ENCODE data around the gene RHEBL1. TPM values are rescaled to one million over a fixed set of nuclear protein-coding genes. Genes with fewer than 3 reads are reported as not detected.
A peak's percentile ranks its signal among the peaks of the same experiment; 100 is the strongest.
"Not testable (repeated sequence)": the region's sequence is repeated elsewhere in the genome, so short reads cannot be mapped to it uniquely, and the experiment has no call there.

Gene RHEBL1
- polyA plus RNA-seq, 4 donors: 0.61 to 1.4 (median 1.2) TPM; not detected in 1

- Histone ChIP-seq H3K36me3 (ENCODE audit: control insufficient read depth in 3 of 3, insufficient read depth in 2 of 3, low read depth in 1 of 3, low read length in 3 of 3) (no peaks in the 10 kb centered on the region), H3K4me3 (ENCODE audit: low read depth in 1 of 3, low read length in 3 of 3) (no peak overlapping the region), H3K27ac (ENCODE audit: low read depth in 1 of 3, low read length in 2 of 3) (no peak overlapping the region), H3K9me3 (ENCODE audit: control insufficient read depth in 2 of 2, insufficient read depth in 1 of 2, low read depth in 1 of 2, low read length in 1 of 2) (no peaks in the 10 kb centered on the region), H3K27me3 (ENCODE audit: control insufficient read depth in 3 of 3, insufficient read depth in 3 of 3, low read length in 3 of 3) (peaks cover 0 to 16% (median 3%) of the 10 kb centered on the region in 3 donors), H3K4me1 (ENCODE audit: control insufficient read depth in 3 of 3, insufficient read depth in 2 of 3, low read depth in 1 of 3, low read length in 2 of 3) (peaks cover 0 to 6% (median 0%) of the 10 kb centered on the region in 3 donors)
- 97 to 100% (median 99%) methylated on average over 3 of the region's 3 CpGs for WGBS, 3 donors
- no peak for FAIRE-seq
- no peak for DNase-seq
Measured at GRCh38 chr12:49084438-49084837, 14.7 kb upstream of the RHEBL1 start.

GRCh38 chr12:49079793-49080192 is 10.0 kb upstream of the RHEBL1 start:
- no peak for FAIRE-seq
- 42 to 62% (median 59%) methylated on average over 1 of the region's 1 CpG for WGBS, 3 donors
- H3K27me3 ChIP-seq (ENCODE audit: control insufficient read depth in 3 of 3, insufficient read depth in 3 of 3, low read length in 3 of 3): peaks cover 0 to 4% (median 0%) of the 10 kb centered on the region in 3 donors

GRCh38 chr12:49070971-49071370 is 1.2 kb upstream of the RHEBL1 start:
- Histone ChIP-seq H3K4me3 (ENCODE audit: low read depth in 1 of 3, low read length in 3 of 3) (no peak overlapping the region), H3K27ac (ENCODE audit: low read depth in 1 of 3, low read length in 2 of 3) (no peak overlapping the region), H3K4me1 (ENCODE audit: control insufficient read depth in 3 of 3, insufficient read depth in 2 of 3, low read depth in 1 of 3, low read length in 2 of 3) (peaks cover 0 to 13% (median 4%) of the 10 kb centered on the region in 3 donors), H3K9me3 (ENCODE audit: control insufficient read depth in 2 of 2, insufficient read depth in 1 of 2, low read depth in 1 of 2, low read length in 1 of 2) (no peaks in the 10 kb centered on the region), H3K27me3 (ENCODE audit: control insufficient read depth in 3 of 3, insufficient read depth in 3 of 3, low read length in 3 of 3) (peaks cover 0 to 6% (median 0%) of the 10 kb centered on the region in 3 donors), H3K36me3 (ENCODE audit: control insufficient read depth in 3 of 3, insufficient read depth in 2 of 3, low read depth in 1 of 3, low read length in 3 of 3) (no peaks in the 10 kb centered on the region)
- no peak for FAIRE-seq
- WGBS, 3 donors: 93 to 94% (median 93%) methylated on average over 11 of the region's 11 CpGs
- DNase-seq: no peak

More at GRCh38 chr12:49079793-49080192, 10.0 kb upstream of the RHEBL1 start:
- no peaks in the 10 kb centered on the region for H3K36me3 ChIP-seq (ENCODE audit: control insufficient read depth in 3 of 3, insufficient read depth in 2 of 3, low read depth in 1 of 3, low read length in 3 of 3)
- H3K4me1 ChIP-seq (ENCODE audit: control insufficient read depth in 3 of 3, insufficient read depth in 2 of 3, low read depth in 1 of 3, low read length in 2 of 3): no peaks in the 10 kb centered on the region
- no peaks in the 10 kb centered on the region for H3K9me3 ChIP-seq (ENCODE audit: control insufficient read depth in 2 of 2, insufficient read depth in 1 of 2, low read depth in 1 of 2, low read length in 1 of 2)
- no peak for DNase-seq
- no peak overlapping the region for H3K4me3 ChIP-seq (ENCODE audit: low read depth in 1 of 3, low read length in 3 of 3)
- H3K27ac ChIP-seq (ENCODE audit: low read depth in 1 of 3, low read length in 2 of 3): no peak overlapping the region

- no peak for FAIRE-seq
- peak overlapping the region; percentile 43 to 85 (median 66) for H3K4me3 ChIP-seq (ENCODE audit: low read depth in 1 of 3, low read length in 3 of 3)
- H3K9me3 ChIP-seq (ENCODE audit: control insufficient read depth in 2 of 2, insufficient read depth in 1 of 2, low read depth in 1 of 2, low read length in 1 of 2): no peaks in the 10 kb centered on the region
- no peaks in the 10 kb centered on the region for H3K36me3 ChIP-seq (ENCODE audit: control insufficient read depth in 3 of 3, insufficient read depth in 2 of 3, low read depth in 1 of 3, low read length in 3 of 3)
- H3K27ac ChIP-seq (ENCODE audit: low read depth in 1 of 3, low read length in 2 of 3): peak overlapping the region in 2 of 3 donors; percentile 76 to 84
- peaks cover 0 to 13% (median 4%) of the 10 kb centered on the region in 3 donors for H3K4me1 ChIP-seq (ENCODE audit: control insufficient read depth in 3 of 3, insufficient read depth in 2 of 3, low read depth in 1 of 3, low read length in 2 of 3)
- WGBS, 3 donors: 14 to 23% (median 22%) methylated on average over 21 of the region's 21 CpGs
- H3K27me3 ChIP-seq (ENCODE audit: control insufficient read depth in 3 of 3, insufficient read depth in 3 of 3, low read length in 3 of 3): peaks cover 0 to 6% (median 0%) of the 10 kb centered on the region in 3 donors
- no peak for DNase-seq
Measured at GRCh38 chr12:49068879-49069506, 786 bp downstream of the RHEBL1 start.

GRCh38 chr12:49066120-49066519 is 3.7 kb downstream of the RHEBL1 start:
- Histone ChIP-seq H3K4me3 (ENCODE audit: low read depth in 1 of 3, low read length in 3 of 3) (no peak overlapping the region), H3K27ac (ENCODE audit: low read depth in 1 of 3, low read length in 2 of 3) (no peak overlapping the region), H3K27me3 (ENCODE audit: control insufficient read depth in 3 of 3, insufficient read depth in 3 of 3, low read length in 3 of 3) (peaks cover 0 to 6% (median 0%) of the 10 kb centered on the region in 3 donors), H3K36me3 (ENCODE audit: control insufficient read depth in 3 of 3, insufficient read depth in 2 of 3, low read depth in 1 of 3, low read length in 3 of 3) (no peaks in the 10 kb centered on the region), H3K4me1 (ENCODE audit: control insufficient read depth in 3 of 3, insufficient read depth in 2 of 3, low read depth in 1 of 3, low read length in 2 of 3) (peaks cover 0 to 13% (median 4%) of the 10 kb centered on the region in 3 donors), H3K9me3 (ENCODE audit: control insufficient read depth in 2 of 2, insufficient read depth in 1 of 2, low read depth in 1 of 2, low read length in 1 of 2) (no peaks in the 10 kb centered on the region)
- DNase-seq: no peak
- WGBS, 3 donors: 80 to 85% (median 82%) methylated on average over 4 of the region's 4 CpGs
- FAIRE-seq: no peak

- Histone ChIP-seq H3K9me3 (ENCODE audit: control insufficient read depth in 2 of 2, insufficient read depth in 1 of 2, low read depth in 1 of 2, low read length in 1 of 2) (no peaks in the 10 kb centered on the region), H3K27ac (ENCODE audit: low read depth in 1 of 3, low read length in 2 of 3) (no peak overlapping the region), H3K4me3 (ENCODE audit: low read depth in 1 of 3, low read length in 3 of 3) (no peak overlapping the region), H3K36me3 (ENCODE audit: control insufficient read depth in 3 of 3, insufficient read depth in 2 of 3, low read depth in 1 of 3, low read length in 3 of 3) (no peaks in the 10 kb centered on the region), H3K4me1 (ENCODE audit: control insufficient read depth in 3 of 3, insufficient read depth in 2 of 3, low read depth in 1 of 3, low read length in 2 of 3) (peaks cover 0 to 9% (median 4%) of the 10 kb centered on the region in 3 donors), H3K27me3 (ENCODE audit: control insufficient read depth in 3 of 3, insufficient read depth in 3 of 3, low read length in 3 of 3) (peaks cover 0 to 6% (median 0%) of the 10 kb centered on the region in 3 donors)
- 93 to 95% (median 93%) methylated on average over 5 of the region's 5 CpGs for WGBS, 3 donors
- no peak for FAIRE-seq
- DNase-seq: no peak
Measured at GRCh38 chr12:49064767-49065152, 5.0 kb downstream of the RHEBL1 start.

GRCh38 chr12:49061916-49062315 is 7.9 kb downstream of the RHEBL1 start:
- H3K36me3 ChIP-seq (ENCODE audit: control insufficient read depth in 3 of 3, insufficient read depth in 2 of 3, low read depth in 1 of 3, low read length in 3 of 3); DNase-seq; H3K27me3 ChIP-seq (ENCODE audit: control insufficient read depth in 3 of 3, insufficient read depth in 3 of 3, low read length in 3 of 3); H3K4me1 ChIP-seq (ENCODE audit: control insufficient read depth in 3 of 3, insufficient read depth in 2 of 3, low read depth in 1 of 3, low read length in 2 of 3); FAIRE-seq; H3K27ac ChIP-seq (ENCODE audit: low read depth in 1 of 3, low read length in 2 of 3); H3K9me3 ChIP-seq (ENCODE audit: control insufficient read depth in 2 of 2, insufficient read depth in 1 of 2, low read depth in 1 of 2, low read length in 1 of 2); H3K4me3 ChIP-seq (ENCODE audit: low read depth in 1 of 3, low read length in 3 of 3): not testable (repeated sequence)
- 92% methylated on average over 17 of the region's 17 CpGs for WGBS, 3 donors

- DNase-seq (no peak), FAIRE-seq (no peak)
- H3K27ac ChIP-seq (ENCODE audit: low read depth in 1 of 3, low read length in 2 of 3): peak overlapping the region in 2 of 3 donors; percentile 47 to 95
- H3K36me3 ChIP-seq (ENCODE audit: control insufficient read depth in 3 of 3, insufficient read depth in 2 of 3, low read depth in 1 of 3, low read length in 3 of 3): peaks cover 0 to 9% (median 0%) of the 10 kb centered on the region in 3 donors
- no peaks in the 10 kb centered on the region for H3K9me3 ChIP-seq (ENCODE audit: control insufficient read depth in 2 of 2, insufficient read depth in 1 of 2, low read depth in 1 of 2, low read length in 1 of 2)
- peaks cover 10 to 17% (median 12%) of the 10 kb centered on the region in 3 donors for H3K4me1 ChIP-seq (ENCODE audit: control insufficient read depth in 3 of 3, insufficient read depth in 2 of 3, low read depth in 1 of 3, low read length in 2 of 3)
- peak overlapping the region; percentile 91 to 99 (median 96) for H3K4me3 ChIP-seq (ENCODE audit: low read depth in 1 of 3, low read length in 3 of 3)
- H3K27me3 ChIP-seq (ENCODE audit: control insufficient read depth in 3 of 3, insufficient read depth in 3 of 3, low read length in 3 of 3): no peaks in the 10 kb centered on the region
- 5 to 7% (median 6%) methylated on average over 13 to 16 of the region's 16 CpGs for WGBS, 3 donors
Measured at GRCh38 chr12:49061157-49061650, 8.6 kb downstream of the RHEBL1 start.
